Gastrocnemius medialis (tissue), 4 donors: ENCODE measurements around the gene SAMD11.

Experiments used
- CTCF ChIP-seq, 5 experiments: fragments of 450-650 bp in 3 of 5; fragments of 200-600 bp in 2 of 5; sonication (generic) in 2 of 5; IDR thresholded peaks in 4 of 5; conservative IDR thresholded peaks in 1 of 5; 1 replicate in 4 of 5; 2 replicates in 1 of 5; pipeline ENCODE4 v1.5.1; 2016 to 2019; ENCODE audit warnings: antibody characterized with exemption in 5 of 5, mild to moderate bottlenecking in 3 of 5, moderate library complexity in 3 of 5
- POLR2A ChIP-seq, 2 donors: fragments of 450-650 bp; IDR thresholded peaks; one replicate each; pipeline ENCODE4 v1.6.1; 2017; ENCODE audit warnings: antibody characterized with exemption in 2 of 2, mild to moderate bottlenecking in 2 of 2, moderate library complexity in 2 of 2

GRCh38 chr1:939511-940106 lies 15.9 kb downstream of the SAMD11 start:
- TF ChIP-seq CTCF (IDR thresholded peaks at IDR 0.05 in 4 of 5, conservative IDR thresholded peaks at IDR 0.05 in 1 of 5) (no peak), POLR2A (IDR thresholded peaks at IDR 0.05) (no peak)
